ENCODE results near the gene CTIF.

GRCh38 chr18:48673456-48673852 is 134.6 kb downstream of the CTIF start:
- TF ChIP-seq, protein P1, sequence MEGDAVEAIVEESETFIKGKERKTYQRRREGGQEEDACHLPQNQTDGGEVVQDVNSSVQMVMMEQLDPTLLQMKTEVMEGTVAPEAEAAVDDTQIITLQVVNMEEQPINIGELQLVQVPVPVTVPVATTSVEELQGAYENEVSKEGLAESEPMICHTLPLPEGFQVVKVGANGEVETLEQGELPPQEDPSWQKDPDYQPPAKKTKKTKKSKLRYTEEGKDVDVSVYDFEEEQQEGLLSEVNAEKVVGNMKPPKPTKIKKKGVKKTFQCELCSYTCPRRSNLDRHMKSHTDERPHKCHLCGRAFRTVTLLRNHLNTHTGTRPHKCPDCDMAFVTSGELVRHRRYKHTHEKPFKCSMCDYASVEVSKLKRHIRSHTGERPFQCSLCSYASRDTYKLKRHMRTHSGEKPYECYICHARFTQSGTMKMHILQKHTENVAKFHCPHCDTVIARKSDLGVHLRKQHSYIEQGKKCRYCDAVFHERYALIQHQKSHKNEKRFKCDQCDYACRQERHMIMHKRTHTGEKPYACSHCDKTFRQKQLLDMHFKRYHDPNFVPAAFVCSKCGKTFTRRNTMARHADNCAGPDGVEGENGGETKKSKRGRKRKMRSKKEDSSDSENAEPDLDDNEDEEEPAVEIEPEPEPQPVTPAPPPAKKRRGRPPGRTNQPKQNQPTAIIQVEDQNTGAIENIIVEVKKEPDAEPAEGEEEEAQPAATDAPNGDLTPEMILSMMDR (IDR thresholded peaks at IDR 0.05), result no peak
- no peak for TF ChIP-seq JUND (IDR thresholded peaks at IDR 0.05)
- TF ChIP-seq FOSL2 (IDR thresholded peaks at IDR 0.05; ENCODE audit: borderline replicate concordance, low read depth), result no peak
- no peak for TF ChIP-seq EP300 (IDR thresholded peaks at IDR 0.05; ENCODE audit: borderline replicate concordance in 1 of 2, low read depth in 1 of 2, low read length in 1 of 2)
- TF ChIP-seq TCF12 (IDR thresholded peaks at IDR 0.05), result no peak
- TF ChIP-seq FOXM1 (IDR thresholded peaks at IDR 0.05; ENCODE audit: low read depth), result no peak
- TF ChIP-seq RXRA (IDR thresholded peaks at IDR 0.05; ENCODE audit: borderline replicate concordance, low read depth), result no peak
- no peak for TF ChIP-seq NRF1 (IDR thresholded peaks at IDR 0.05; ENCODE audit: low read depth, low read length)
- TF ChIP-seq, protein P2, sequence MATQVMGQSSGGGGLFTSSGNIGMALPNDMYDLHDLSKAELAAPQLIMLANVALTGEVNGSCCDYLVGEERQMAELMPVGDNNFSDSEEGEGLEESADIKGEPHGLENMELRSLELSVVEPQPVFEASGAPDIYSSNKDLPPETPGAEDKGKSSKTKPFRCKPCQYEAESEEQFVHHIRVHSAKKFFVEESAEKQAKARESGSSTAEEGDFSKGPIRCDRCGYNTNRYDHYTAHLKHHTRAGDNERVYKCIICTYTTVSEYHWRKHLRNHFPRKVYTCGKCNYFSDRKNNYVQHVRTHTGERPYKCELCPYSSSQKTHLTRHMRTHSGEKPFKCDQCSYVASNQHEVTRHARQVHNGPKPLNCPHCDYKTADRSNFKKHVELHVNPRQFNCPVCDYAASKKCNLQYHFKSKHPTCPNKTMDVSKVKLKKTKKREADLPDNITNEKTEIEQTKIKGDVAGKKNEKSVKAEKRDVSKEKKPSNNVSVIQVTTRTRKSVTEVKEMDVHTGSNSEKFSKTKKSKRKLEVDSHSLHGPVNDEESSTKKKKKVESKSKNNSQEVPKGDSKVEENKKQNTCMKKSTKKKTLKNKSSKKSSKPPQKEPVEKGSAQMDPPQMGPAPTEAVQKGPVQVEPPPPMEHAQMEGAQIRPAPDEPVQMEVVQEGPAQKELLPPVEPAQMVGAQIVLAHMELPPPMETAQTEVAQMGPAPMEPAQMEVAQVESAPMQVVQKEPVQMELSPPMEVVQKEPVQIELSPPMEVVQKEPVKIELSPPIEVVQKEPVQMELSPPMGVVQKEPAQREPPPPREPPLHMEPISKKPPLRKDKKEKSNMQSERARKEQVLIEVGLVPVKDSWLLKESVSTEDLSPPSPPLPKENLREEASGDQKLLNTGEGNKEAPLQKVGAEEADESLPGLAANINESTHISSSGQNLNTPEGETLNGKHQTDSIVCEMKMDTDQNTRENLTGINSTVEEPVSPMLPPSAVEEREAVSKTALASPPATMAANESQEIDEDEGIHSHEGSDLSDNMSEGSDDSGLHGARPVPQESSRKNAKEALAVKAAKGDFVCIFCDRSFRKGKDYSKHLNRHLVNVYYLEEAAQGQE (IDR thresholded peaks at IDR 0.05; ENCODE audit: low read depth, low read length), result no peak
- TF ChIP-seq ELF1 (IDR thresholded peaks at IDR 0.05), result no peak
- no peak for TF ChIP-seq CHD2 (IDR thresholded peaks at IDR 0.05; ENCODE audit: low read length, partially characterized antibody)
- TF ChIP-seq SIN3A (IDR thresholded peaks at IDR 0.05; ENCODE audit: borderline replicate concordance, low read depth, low read length), result no peak

Data from SK-N-SH (cell line).